NB4 (cell line): ENCODE measurements around the gene ARMC9.

Source experiments
- DNase-seq: peaks from one replicate; pipeline ENCODE4 v3.0.0; 2010; ENCODE audit warnings: low read depth
- H3K4me3 ChIP-seq: one replicate; pipeline ENCODE4 v1.5.1; 2011; ENCODE audit warnings: mild to moderate bottlenecking, low read depth, low read length, moderate library complexity
- CTCF ChIP-seq: IDR thresholded peaks from one replicate; pipeline ENCODE4 v1.5.1; 2012; ENCODE audit warnings: low read depth, low read length
- MAX ChIP-seq: IDR thresholded peaks from 2 replicates; pipeline ENCODE4 v1.6.1; 2011; ENCODE audit warnings: low read depth, low read length
- MYC ChIP-seq: IDR thresholded peaks from 2 replicates; pipeline ENCODE4 v1.6.1; 2011; ENCODE audit warnings: low read depth, low read length
- POLR2A ChIP-seq: IDR thresholded peaks from 2 replicates; pipeline ENCODE4 v1.6.1; 2011; ENCODE audit warnings: mild to moderate bottlenecking; ENCODE audit not compliant: insufficient read length; ENCODE audit errors: extremely low read depth

Gene ARMC9

GRCh38 chr2:231278868-231279267 lies 80.4 kb downstream of the ARMC9 start:
- DNase-seq, result no peak
- TF ChIP-seq MAX (no peak), POLR2A (no peak), CTCF (no peak), MYC (no peak)
- H3K4me3 ChIP-seq, result no peak overlapping the region

GRCh38 chr2:231280846-231281245 lies 82.4 kb downstream of the ARMC9 start:
- peak; percentile 27 for DNase-seq
- H3K4me3 ChIP-seq, result no peak overlapping the region
- TF ChIP-seq MYC, result no peak
- TF ChIP-seq MAX, result no peak
- TF ChIP-seq CTCF, result no peak
- no peak for TF ChIP-seq POLR2A

GRCh38 chr2:231284296-231284695 lies 85.9 kb downstream of the ARMC9 start:
- DNase-seq, result no peak
- no peak overlapping the region for H3K4me3 ChIP-seq
- no peak for TF ChIP-seq MAX
- TF ChIP-seq CTCF, result no peak

- DNase-seq, result no peak
- no peak for TF ChIP-seq POLR2A
- no peak overlapping the region for H3K4me3 ChIP-seq
These were observed 88.5 kb downstream of the ARMC9 start for GRCh38 chr2:231286964-231287363.

- DNase-seq, result no peak
- TF ChIP-seq MAX (no peak), POLR2A (no peak), MYC (no peak), CTCF (no peak)
These were observed 89.3 kb downstream of the ARMC9 start for GRCh38 chr2:231287696-231288095.

GRCh38 chr2:231288590-231288989 lies 90.2 kb downstream of the ARMC9 start:
- DNase-seq, result no peak
- TF ChIP-seq POLR2A, result no peak
- no peak for TF ChIP-seq MAX
- no peak for TF ChIP-seq CTCF
- TF ChIP-seq MYC, result no peak
- no peak overlapping the region for H3K4me3 ChIP-seq

More at GRCh38 chr2:231287696-231288095, 89.3 kb downstream of the ARMC9 start:
- no peak overlapping the region for H3K4me3 ChIP-seq
